K562 (cell line): ENCODE measurements around the gene NRGN. TPM values are rescaled to one million over a fixed set of nuclear protein-coding genes. Genes with fewer than 3 reads are reported as not detected.

Experiments used
- CBX3 ChIP-seq, 2 experiments: IDR thresholded peaks; 1 replicate in 1 of 2; 2 replicates in 1 of 2; pipeline ENCODE4 v1.6.1; 2012; ENCODE audit warnings: inconsistent platforms in 2 of 2, low read length in 2 of 2, borderline replicate concordance in 1 of 2, control low read depth in 1 of 2
- CXXC5 ChIP-seq: fragments of 250-450 bp; sonication (Bioruptor Pico); IDR thresholded peaks from 2 replicates; pipeline ENCODE4 v1.8.0; 2022; ENCODE audit warnings: inconsistent platforms, mild to moderate bottlenecking, moderate library complexity
- DNMT1 ChIP-seq: fragments of 450-650 bp; IDR thresholded peaks from 2 replicates; pipeline ENCODE4 v1.6.1; 2016; ENCODE audit warnings: antibody characterized with exemption, mild to moderate bottlenecking
- ETS2 ChIP-seq: IDR thresholded peaks from 2 replicates; pipeline ENCODE4 v1.6.1; 2016; ENCODE audit warnings: borderline replicate concordance, missing genetic modification characterization, mild to moderate bottlenecking, moderate library complexity, missing compliant biosample characterization; ENCODE audit not compliant: poor library complexity, severe bottlenecking
- EZH2 ChIP-seq: IDR thresholded peaks from 2 replicates; pipeline ENCODE4 v1.6.1; 2012; ENCODE audit warnings: low read depth, mild to moderate bottlenecking, inconsistent platforms, low read length, borderline replicate concordance
- FOSL1 ChIP-seq: fragments of 200-800 bp; sonication (Bioruptor generic); conservative IDR thresholded peaks from 2 replicates; pipeline ENCODE4 v1.6.1; 2016; ENCODE audit warnings: missing genetic modification characterization, missing compliant biosample characterization
- MAZ ChIP-seq, 2 experiments: fragments of 450-650 bp in 1 of 2; sonication (generic) in 1 of 2; formaldehyde crosslinking; IDR thresholded peaks in 1 of 2; conservative IDR thresholded peaks in 1 of 2; 2 replicates each; pipeline versions ENCODE4 v1.4.0 to v1.5.0; 2020; ENCODE audit warnings: mild to moderate bottlenecking in 1 of 2, missing genetic modification reagents in 1 of 2
- POLR2AphosphoS2 ChIP-seq: IDR thresholded peaks from 2 replicates; pipeline ENCODE4 v1.6.1; 2012; ENCODE audit warnings: low read length, improper control_type of control experiment
- RAD21 ChIP-seq, 2 experiments: fragments of 250-450 bp in 1 of 2; fragments of 450-650 bp in 1 of 2; sonication (Bioruptor Pico) in 1 of 2; formaldehyde crosslinking in 1 of 2; IDR thresholded peaks in 1 of 2; conservative IDR thresholded peaks in 1 of 2; 2 replicates each; pipeline versions ENCODE4 v1.4.0 to v1.8.0; 2020 to 2022; ENCODE audit warnings: mild to moderate bottlenecking in 2 of 2, moderate library complexity in 1 of 2
- SRSF1 ChIP-seq: fragments of 200-400 bp; formaldehyde crosslinking; IDR thresholded peaks from 2 replicates; pipeline ENCODE4 v1.6.1; 2017; ENCODE audit warnings: mild to moderate bottlenecking, low read depth, low read length, moderate library complexity
- SRSF9 ChIP-seq: fragments of 200-400 bp; formaldehyde crosslinking; IDR thresholded peaks from 2 replicates; pipeline ENCODE4 v1.6.1; 2017; ENCODE audit warnings: low read depth, low read length, borderline replicate concordance
- ZKSCAN3 ChIP-seq: fragments of 250-450 bp; sonication (Bioruptor Pico); IDR thresholded peaks from 2 replicates; pipeline ENCODE4 v1.4.0; 2020
- ZNF316 ChIP-seq: fragments of 450-650 bp; IDR thresholded peaks from 2 replicates; pipeline ENCODE4 v1.6.1; 2016
- ZNF830 ChIP-seq: fragments of 250-450 bp; sonication (Bioruptor Pico); IDR thresholded peaks from 2 replicates; pipeline ENCODE4 v1.5.0; 2021; ENCODE audit warnings: mild to moderate bottlenecking
- polyA plus RNA-seq, 8 experiments: library from polyadenylated mRNA; depleted of rRNA in 4 of 8; stranded (reverse) in 5 of 8; unstranded in 3 of 8; fragments of >200 nt; fragmentation: Nextera tagmentation in 2 of 8; fragmentation: Illumina TruSeq in 1 of 8; extraction: Ambion mirVana in 2 of 8; extraction: Trizol in 1 of 8; gene quantifications; 2 replicates each; pipeline versions ENCODE4 v1.2.1 to v1.2.3, GENCODE V29; 2011 to 2014; ENCODE audit warnings: inconsistent platforms in 1 of 8, missing spikeins in 1 of 8
- total RNA-seq, 7 experiments: library from RNA; depleted of rRNA in 6 of 7; stranded (reverse); fragments of >200 nt in 6 of 7; fragmentation: Illumina TruSeq in 2 of 7; extraction: Trizol in 2 of 7; gene quantifications; 2 replicates each; pipeline versions ENCODE4 v1.2.1 to v1.2.3, GENCODE V29; 2011 to 2021; ENCODE audit warnings: low replicate concordance in 1 of 7
- TF ChIP-seq, protein P1 (sequence below): IDR thresholded peaks from 3 replicates; pipeline ENCODE4 v1.6.1; 2011; ENCODE audit warnings: borderline replicate concordance, mild to moderate bottlenecking, moderate library complexity; ENCODE audit not compliant: insufficient read length; ENCODE audit errors: extremely low read depth
- TF ChIP-seq, protein P2 (sequence below): IDR thresholded peaks from 2 replicates; pipeline ENCODE4 v1.6.1; 2012; ENCODE audit warnings: low read depth, low read length, improper control_type of control experiment, borderline replicate concordance
- TF ChIP-seq, protein P3 (sequence below): sonication (generic); formaldehyde crosslinking; IDR thresholded peaks from 2 replicates; pipeline ENCODE4 v1.8.1; 2023; ENCODE audit warnings: mild to moderate bottlenecking, missing genetic modification reagents

The NRGN gene
- total and polyA plus RNA-seq, 9 of the 15 experiments (the other 6 are each of a cell fraction or from before 2014, with no cell fraction given), result 0.29 to 7.8 (median 3.5) TPM; not detected in 2

DNA sequence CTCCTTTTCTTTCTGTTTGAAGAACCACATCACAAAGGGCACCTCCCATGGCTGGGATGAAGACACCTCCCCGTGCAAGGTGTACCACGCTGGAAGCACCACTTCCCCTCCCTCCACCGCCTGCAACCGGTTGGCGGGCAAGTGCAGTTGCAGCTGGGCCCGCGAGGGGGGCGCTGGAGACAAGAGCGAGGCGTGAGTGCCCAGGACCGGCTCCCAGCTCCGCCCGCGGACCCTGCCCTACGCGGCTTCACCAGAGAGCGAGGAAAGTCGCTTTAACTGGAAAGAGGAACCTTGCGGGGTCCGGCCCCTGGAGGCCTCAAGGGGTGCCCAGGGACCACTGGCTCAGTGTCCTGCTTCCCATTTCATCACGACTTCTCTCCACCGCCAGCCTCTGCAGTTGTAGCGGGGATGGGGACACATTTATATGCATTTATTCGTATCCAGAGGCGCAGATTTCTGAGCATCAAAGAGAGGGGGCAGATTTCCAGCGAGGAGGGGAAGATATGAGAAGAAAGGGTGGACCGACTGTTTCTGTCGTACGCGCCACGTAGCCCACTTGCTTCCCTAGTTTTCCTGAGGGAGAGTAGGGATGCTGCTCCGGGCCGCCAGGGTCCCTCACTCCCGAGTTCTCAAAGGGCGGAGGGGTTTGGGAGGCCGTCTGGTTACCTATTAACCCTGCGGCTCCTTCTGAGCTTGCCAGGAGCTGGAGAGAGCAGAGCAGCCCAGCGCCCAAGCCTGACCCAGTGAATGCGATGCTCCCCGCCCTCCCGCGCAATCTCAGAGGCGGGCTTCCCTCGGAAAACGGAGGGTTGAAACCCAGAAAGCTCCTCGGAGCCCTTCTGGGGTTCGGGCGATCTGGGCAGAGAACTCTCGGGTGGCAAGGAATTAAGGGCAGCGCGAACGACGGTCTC is 18.9 kb downstream of the NRGN start (continued):
- TF ChIP-seq ZKSCAN3 (CRISPR knock-in tag) (no peak), POLR2AphosphoS2 (no peak), SRSF9 (no peak), FOSL1 (tag) (no peak), ZNF830 (CRISPR knock-in tag) (no peak), MAZ (CRISPR knock-in tag; conservative IDR thresholded peaks at IDR 0.05 in 1 of 2, IDR thresholded peaks at IDR 0.05 in 1 of 2) (peak in 1 of 2 experiments; percentile 38; a peak in 1 of 4 replicates), SRSF1 (no peak), ZNF316 (no peak), RAD21 (CRISPR knock-in tag; conservative IDR thresholded peaks at IDR 0.05 in 1 of 2, IDR thresholded peaks at IDR 0.05 in 1 of 2) (peak in 1 of 2 experiments; percentile 13; a peak in 1 of 4 replicates), DNMT1 (no peak), CBX3 (IDR thresholded peaks at IDR 0.05; ENCODE audit: borderline replicate concordance in 1 of 2, low read length in 2 of 2) (no peak), ETS2 (no peak), CXXC5 (0 out of 2 replicates have a peak, but pooled peaks have one; percentile 27), EZH2 (no peak)
- TF ChIP-seq, protein P1, sequence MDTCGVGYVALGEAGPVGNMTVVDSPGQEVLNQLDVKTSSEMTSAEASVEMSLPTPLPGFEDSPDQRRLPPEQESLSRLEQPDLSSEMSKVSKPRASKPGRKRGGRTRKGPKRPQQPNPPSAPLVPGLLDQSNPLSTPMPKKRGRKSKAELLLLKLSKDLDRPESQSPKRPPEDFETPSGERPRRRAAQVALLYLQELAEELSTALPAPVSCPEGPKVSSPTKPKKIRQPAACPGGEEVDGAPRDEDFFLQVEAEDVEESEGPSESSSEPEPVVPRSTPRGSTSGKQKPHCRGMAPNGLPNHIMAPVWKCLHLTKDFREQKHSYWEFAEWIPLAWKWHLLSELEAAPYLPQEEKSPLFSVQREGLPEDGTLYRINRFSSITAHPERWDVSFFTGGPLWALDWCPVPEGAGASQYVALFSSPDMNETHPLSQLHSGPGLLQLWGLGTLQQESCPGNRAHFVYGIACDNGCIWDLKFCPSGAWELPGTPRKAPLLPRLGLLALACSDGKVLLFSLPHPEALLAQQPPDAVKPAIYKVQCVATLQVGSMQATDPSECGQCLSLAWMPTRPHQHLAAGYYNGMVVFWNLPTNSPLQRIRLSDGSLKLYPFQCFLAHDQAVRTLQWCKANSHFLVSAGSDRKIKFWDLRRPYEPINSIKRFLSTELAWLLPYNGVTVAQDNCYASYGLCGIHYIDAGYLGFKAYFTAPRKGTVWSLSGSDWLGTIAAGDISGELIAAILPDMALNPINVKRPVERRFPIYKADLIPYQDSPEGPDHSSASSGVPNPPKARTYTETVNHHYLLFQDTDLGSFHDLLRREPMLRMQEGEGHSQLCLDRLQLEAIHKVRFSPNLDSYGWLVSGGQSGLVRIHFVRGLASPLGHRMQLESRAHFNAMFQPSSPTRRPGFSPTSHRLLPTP, result no peak
- TF ChIP-seq, protein P2, sequence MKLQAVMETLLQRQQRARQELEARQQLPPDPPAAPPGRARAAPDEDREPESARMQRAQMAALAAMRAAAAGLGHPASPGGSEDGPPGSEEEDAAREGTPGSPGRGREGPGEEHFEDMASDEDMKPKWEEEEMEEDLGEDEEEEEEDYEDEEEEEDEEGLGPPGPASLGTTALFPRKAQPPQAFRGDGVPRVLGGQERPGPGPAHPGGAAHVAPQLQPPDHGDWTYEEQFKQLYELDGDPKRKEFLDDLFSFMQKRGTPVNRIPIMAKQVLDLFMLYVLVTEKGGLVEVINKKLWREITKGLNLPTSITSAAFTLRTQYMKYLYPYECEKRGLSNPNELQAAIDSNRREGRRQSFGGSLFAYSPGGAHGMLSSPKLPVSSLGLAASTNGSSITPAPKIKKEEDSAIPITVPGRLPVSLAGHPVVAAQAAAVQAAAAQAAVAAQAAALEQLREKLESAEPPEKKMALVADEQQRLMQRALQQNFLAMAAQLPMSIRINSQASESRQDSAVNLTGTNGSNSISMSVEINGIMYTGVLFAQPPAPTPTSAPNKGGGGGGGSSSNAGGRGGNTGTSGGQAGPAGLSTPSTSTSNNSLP, result no peak
- TF ChIP-seq, protein P3, sequence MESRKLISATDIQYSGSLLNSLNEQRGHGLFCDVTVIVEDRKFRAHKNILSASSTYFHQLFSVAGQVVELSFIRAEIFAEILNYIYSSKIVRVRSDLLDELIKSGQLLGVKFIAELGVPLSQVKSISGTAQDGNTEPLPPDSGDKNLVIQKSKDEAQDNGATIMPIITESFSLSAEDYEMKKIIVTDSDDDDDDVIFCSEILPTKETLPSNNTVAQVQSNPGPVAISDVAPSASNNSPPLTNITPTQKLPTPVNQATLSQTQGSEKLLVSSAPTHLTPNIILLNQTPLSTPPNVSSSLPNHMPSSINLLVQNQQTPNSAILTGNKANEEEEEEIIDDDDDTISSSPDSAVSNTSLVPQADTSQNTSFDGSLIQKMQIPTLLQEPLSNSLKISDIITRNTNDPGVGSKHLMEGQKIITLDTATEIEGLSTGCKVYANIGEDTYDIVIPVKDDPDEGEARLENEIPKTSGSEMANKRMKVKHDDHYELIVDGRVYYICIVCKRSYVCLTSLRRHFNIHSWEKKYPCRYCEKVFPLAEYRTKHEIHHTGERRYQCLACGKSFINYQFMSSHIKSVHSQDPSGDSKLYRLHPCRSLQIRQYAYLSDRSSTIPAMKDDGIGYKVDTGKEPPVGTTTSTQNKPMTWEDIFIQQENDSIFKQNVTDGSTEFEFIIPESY (CRISPR knock-in tag), result peak; percentile 94
